PC-3 (cell line): ENCODE results near the gene LAMC2. TPM values are rescaled to one million over a fixed set of nuclear protein-coding genes. Genes with fewer than 3 reads are reported as not detected.

Experiments used
- ATAC-seq: fragments of 200-7000 bp; cut with Tn5 transposase; 2 replicates; pipeline ENCODE4 v1.9.1; 2020; ENCODE audit warnings: mild to moderate bottlenecking, moderate library complexity
- BruUV-seq: library from RNA; stranded (reverse); fragments of 400-500 nt; replicated peaks from 2 replicates; lab custom pipeline; 2021; lab: Mats Ljungman, UMichigan
- CTCF ChIA-PET: fragments of 300-600 bp; sonication (Branson Sonifier 250); formaldehyde crosslinking; loops from one replicate; lab custom pipeline; 2022; ENCODE audit warnings: antibody characterized with exemption; lab: Charles Lee
- POLR2A ChIA-PET: fragments of 300-600 bp; sonication (Branson Sonifier 250); formaldehyde crosslinking; loops from one replicate; lab custom pipeline; 2022; ENCODE audit warnings: antibody characterized with exemption; ENCODE audit not compliant: unreplicated experiment; lab: Charles Lee
- DNase-seq: peaks from one replicate; pipeline ENCODE4 v3.0.0-alpha.2; 2015
- H2AFZ ChIP-seq: fragments of 300-600 bp; sonication (generic); 2 replicates; pipeline ENCODE4 v1.6.0; 2016; ENCODE audit warnings: antibody characterized with exemption, low read length
- H3F3A ChIP-seq: fragments of 300-600 bp; sonication (generic); one replicate; pipeline ENCODE4 v1.6.0; 2017; ENCODE audit warnings: antibody characterized with exemption, low read length, control low read depth, mild to moderate bottlenecking; ENCODE audit not compliant: unreplicated experiment
- H3K27ac ChIP-seq: fragments of 300-600 bp; sonication (generic); 2 replicates; pipeline ENCODE4 v1.5.1; 2016; ENCODE audit warnings: mild to moderate bottlenecking, low read length
- H3K27me3 ChIP-seq: fragments of 300-600 bp; sonication (generic); 2 replicates; pipeline ENCODE4 v1.6.1; 2016; ENCODE audit warnings: low read length, mixed read lengths
- H3K36me3 ChIP-seq: fragments of 300-600 bp; sonication (generic); 2 replicates; pipeline ENCODE4 v1.6.1; 2016; ENCODE audit warnings: low read depth, mixed run types, low read length, mixed read lengths
- H3K4me1 ChIP-seq: fragments of 300-600 bp; sonication (generic); 2 replicates; pipeline ENCODE4 v1.5.1; 2016; ENCODE audit warnings: low read length; ENCODE audit not compliant: insufficient read depth
- H3K4me2 ChIP-seq: fragments of 300-600 bp; sonication (generic); 2 replicates; pipeline ENCODE4 v1.6.0; 2016; ENCODE audit warnings: low read length
- H3K4me3 ChIP-seq: fragments of 300-600 bp; sonication (generic); 2 replicates; pipeline ENCODE4 v1.5.1; 2016; ENCODE audit warnings: mild to moderate bottlenecking, low read length, mixed read lengths
- H3K79me2 ChIP-seq: fragments of 300-600 bp; sonication (generic); 2 replicates; pipeline ENCODE4 v1.6.1; 2017; ENCODE audit warnings: low read length, mixed read lengths
- H3K9ac ChIP-seq: fragments of 300-600 bp; sonication (generic); 2 replicates; pipeline ENCODE4 v1.6.0; 2016; ENCODE audit warnings: mild to moderate bottlenecking, low read length
- H3K9me2 ChIP-seq: fragments of 300-600 bp; sonication (generic); replicated peaks from 2 replicates; pipeline ENCODE4 v1.6.1; 2016; ENCODE audit warnings: mixed run types, low read length, mixed read lengths
- H3K9me3 ChIP-seq: fragments of 300-600 bp; sonication (generic); 2 replicates; pipeline ENCODE4 v1.6.1; 2016; ENCODE audit warnings: low read length, mixed read lengths
- H4K20me1 ChIP-seq: fragments of 300-600 bp; sonication (generic); 2 replicates; pipeline ENCODE4 v1.6.1; 2016; ENCODE audit warnings: low read length, mixed read lengths
- EZH2 ChIP-seq: fragments of 300-600 bp; sonication (generic); IDR thresholded peaks from one replicate; pipeline ENCODE4 v1.6.1; 2017; ENCODE audit warnings: antibody characterized with exemption, mild to moderate bottlenecking, low read length; ENCODE audit not compliant: unreplicated experiment
- EZH2phosphoT487 ChIP-seq: fragments of 300-600 bp; sonication (generic); IDR thresholded peaks from 2 replicates; pipeline ENCODE4 v1.6.1; 2018; ENCODE audit warnings: mild to moderate bottlenecking, antibody characterized with exemption, low read length, borderline replicate concordance
- intact Hi-C: fragments of 100-400 bp; cut with micrococcal nuclease; formaldehyde crosslinking; loops from 2 replicates; pipeline ENCODE4 v1.9.0; 2023
- total RNA-seq: library from RNA; depleted of rRNA; stranded (reverse); fragments of >200 nt; gene quantifications from 2 replicates; pipeline ENCODE4 v1.2.3, GENCODE V29; 2014
- TF ChIP-seq, protein P1 (sequence below): fragments of 300-600 bp; sonication (generic); conservative IDR thresholded peaks from 2 replicates; pipeline ENCODE4 v1.5.1; 2017; ENCODE audit warnings: antibody characterized with exemption, low read depth, mild to moderate bottlenecking, low read length

Gene LAMC2
- total RNA-seq, 1 experiment from 2014 or later, result 105 TPM

DNA sequence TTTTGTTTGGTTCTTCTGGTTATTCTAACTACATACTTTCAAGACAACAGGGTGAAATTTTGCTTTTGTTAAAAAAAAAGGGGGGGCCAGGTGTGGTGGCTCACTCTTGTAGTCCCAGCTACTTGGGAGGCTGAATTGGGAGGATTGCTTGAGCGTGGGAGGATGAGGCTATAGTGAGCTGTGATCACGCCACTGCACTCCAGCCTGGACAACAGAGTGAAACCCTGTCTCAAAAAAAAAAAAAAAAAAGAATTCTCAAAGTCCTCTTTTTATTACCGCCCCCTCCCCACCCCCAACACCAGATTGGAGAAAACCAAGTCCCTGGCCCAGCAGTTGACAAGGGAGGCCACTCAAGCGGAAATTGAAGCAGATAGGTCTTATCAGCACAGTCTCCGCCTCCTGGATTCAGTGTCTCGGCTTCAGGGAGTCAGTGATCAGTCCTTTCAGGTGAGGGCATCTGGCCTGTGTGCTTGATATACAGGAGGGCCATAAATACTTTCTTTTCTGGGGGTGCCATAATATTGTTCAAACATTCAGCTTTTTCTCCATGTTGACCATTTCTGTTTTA is 50.2 kb downstream of the LAMC2 start:
- intact Hi-C loops, result loop anchor here (10.0 kb wide), 1 partner anchor 161 kb away; no protein-coding TSS in a partner anchor
- peaks cover 10% of the 10 kb centered on the region for H3F3A ChIP-seq
- no TSS peak for BruUV-seq
- no peaks in the 10 kb centered on the region for H3K79me2 ChIP-seq
- ChIA-PET CTCF (no interaction called here), POLR2A (no interaction called here)
- no peak for ATAC-seq
- H3K9me2 ChIP-seq, result no peaks in the 10 kb centered on the region
- TF ChIP-seq, protein P1, sequence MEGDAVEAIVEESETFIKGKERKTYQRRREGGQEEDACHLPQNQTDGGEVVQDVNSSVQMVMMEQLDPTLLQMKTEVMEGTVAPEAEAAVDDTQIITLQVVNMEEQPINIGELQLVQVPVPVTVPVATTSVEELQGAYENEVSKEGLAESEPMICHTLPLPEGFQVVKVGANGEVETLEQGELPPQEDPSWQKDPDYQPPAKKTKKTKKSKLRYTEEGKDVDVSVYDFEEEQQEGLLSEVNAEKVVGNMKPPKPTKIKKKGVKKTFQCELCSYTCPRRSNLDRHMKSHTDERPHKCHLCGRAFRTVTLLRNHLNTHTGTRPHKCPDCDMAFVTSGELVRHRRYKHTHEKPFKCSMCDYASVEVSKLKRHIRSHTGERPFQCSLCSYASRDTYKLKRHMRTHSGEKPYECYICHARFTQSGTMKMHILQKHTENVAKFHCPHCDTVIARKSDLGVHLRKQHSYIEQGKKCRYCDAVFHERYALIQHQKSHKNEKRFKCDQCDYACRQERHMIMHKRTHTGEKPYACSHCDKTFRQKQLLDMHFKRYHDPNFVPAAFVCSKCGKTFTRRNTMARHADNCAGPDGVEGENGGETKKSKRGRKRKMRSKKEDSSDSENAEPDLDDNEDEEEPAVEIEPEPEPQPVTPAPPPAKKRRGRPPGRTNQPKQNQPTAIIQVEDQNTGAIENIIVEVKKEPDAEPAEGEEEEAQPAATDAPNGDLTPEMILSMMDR, result no peak
- TF ChIP-seq EZH2phosphoT487 (no peak), EZH2 (no peak)
- H3K4me1 ChIP-seq, result peaks cover 31% of the 10 kb centered on the region
- H3K9me3 ChIP-seq, result no peaks in the 10 kb centered on the region
- H4K20me1 ChIP-seq, result no peaks in the 10 kb centered on the region
- no peak for DNase-seq
- H3K36me3 ChIP-seq, result peaks cover 60% of the 10 kb centered on the region
- no peak overlapping the region for H2AFZ ChIP-seq
- no peak overlapping the region for H3K9ac ChIP-seq
- no peaks in the 10 kb centered on the region for H3K27me3 ChIP-seq
- H3K4me2 ChIP-seq, result no peak overlapping the region
- H3K27ac ChIP-seq, result peak overlapping the region; percentile 99
- no peak overlapping the region for H3K4me3 ChIP-seq

DNA sequence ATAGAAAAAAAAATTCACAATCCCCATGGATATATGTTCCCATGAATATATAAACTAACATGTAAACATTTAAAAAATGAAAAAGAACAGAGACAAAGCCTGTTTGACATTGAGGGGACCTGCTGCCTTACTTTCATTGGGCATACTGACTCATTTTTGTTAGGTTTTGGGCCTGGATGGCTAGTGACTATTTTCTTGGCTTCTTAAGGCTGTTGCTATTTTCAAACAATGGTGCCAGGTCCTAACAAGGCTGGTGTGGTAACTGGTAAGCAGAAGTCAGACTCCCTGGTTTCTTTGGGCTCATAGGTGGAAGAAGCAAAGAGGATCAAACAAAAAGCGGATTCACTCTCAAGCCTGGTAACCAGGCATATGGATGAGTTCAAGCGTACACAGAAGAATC is 51.0 kb downstream of the LAMC2 start:
- no TSS peak for BruUV-seq
- Histone ChIP-seq H3K27me3 (no peaks in the 10 kb centered on the region), H3K79me2 (no peaks in the 10 kb centered on the region), H4K20me1 (no peaks in the 10 kb centered on the region), H3F3A (peaks cover 10% of the 10 kb centered on the region), H3K9ac (no peak overlapping the region), H3K4me3 (no peak overlapping the region), H3K4me2 (no peak overlapping the region), H3K27ac (no peak overlapping the region), H3K36me3 (peaks cover 60% of the 10 kb centered on the region), H3K4me1 (peaks cover 31% of the 10 kb centered on the region), H3K9me3 (no peaks in the 10 kb centered on the region), H2AFZ (no peak overlapping the region), H3K9me2 (no peaks in the 10 kb centered on the region)
- intact Hi-C loops, result loop anchor here (10.0 kb wide), 1 partner anchor 162 kb away; no protein-coding TSS in a partner anchor
- TF ChIP-seq, protein P1, result no peak
- TF ChIP-seq EZH2phosphoT487 (no peak), EZH2 (no peak)
- ATAC-seq, result no peak
- POLR2A ChIA-PET, result no interaction called here
- CTCF ChIA-PET, result no interaction called here
- no peak for DNase-seq

DNA sequence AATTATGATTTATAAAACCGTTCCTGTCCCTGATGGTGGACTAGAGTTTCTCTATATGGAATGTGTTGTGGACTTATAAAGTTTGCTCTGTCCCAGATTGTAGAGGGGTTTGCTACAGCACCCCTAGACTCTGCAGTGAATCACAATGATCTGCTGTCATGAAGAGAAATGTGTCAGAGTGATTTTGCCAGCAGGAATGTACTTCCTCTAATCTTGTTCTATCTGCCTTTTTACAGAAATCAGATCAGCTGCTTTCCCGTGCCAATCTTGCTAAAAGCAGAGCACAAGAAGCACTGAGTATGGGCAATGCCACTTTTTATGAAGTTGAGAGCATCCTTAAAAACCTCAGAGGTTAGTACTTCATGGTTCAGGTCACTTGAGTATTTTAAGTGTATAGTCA is 52.0 kb downstream of the LAMC2 start:
- Histone ChIP-seq H3K27me3 (no peaks in the 10 kb centered on the region), H3K36me3 (peaks cover 59% of the 10 kb centered on the region), H3K9me3 (no peaks in the 10 kb centered on the region), H2AFZ (no peak overlapping the region), H3K9me2 (no peaks in the 10 kb centered on the region), H3K79me2 (no peaks in the 10 kb centered on the region), H3K4me3 (no peak overlapping the region), H3K27ac (no peak overlapping the region), H3K4me2 (no peak overlapping the region), H3F3A (peaks cover 10% of the 10 kb centered on the region), H3K9ac (no peak overlapping the region), H4K20me1 (no peaks in the 10 kb centered on the region), H3K4me1 (peaks cover 26% of the 10 kb centered on the region)
- no TSS peak for BruUV-seq
- ChIA-PET POLR2A (no interaction called here), CTCF (no interaction called here)
- DNase-seq (peak; percentile 17), ATAC-seq (no peak)
- no peak for TF ChIP-seq EZH2
- TF ChIP-seq, protein P1, result no peak
- TF ChIP-seq EZH2phosphoT487, result no peak
- intact Hi-C loops, result loop anchor here (10.0 kb wide), 1 partner anchor 163 kb away; no protein-coding TSS in a partner anchor
